ENCODE results near the gene DOCK1.
"Not testable (repeated sequence)": the region's sequence is repeated elsewhere in the genome, so short reads cannot be mapped to it uniquely, and the experiment has no call there.

Gene DOCK1

GRCh38 chr10:126904818-126905701 lies at the start of gene DOCK1:
Gene DOCK1, plus strand, starts transcription at chr10:126905428. Its CDS starts 90 bp downstream, at chr10:126905518.
- DNase-seq = peak; percentile 61

- no peak for DNase-seq
These were observed 47.9 kb upstream of the DOCK1 start for GRCh38 chr10:126857178-126857806.

GRCh38 chr10:126867567-126868365 lies 37.5 kb upstream of the DOCK1 start:
- DNase-seq = no peak

- DNase-seq = no peak
These were observed 36.9 kb upstream of the DOCK1 start for GRCh38 chr10:126868371-126868770.

GRCh38 chr10:126872135-126872534 lies 33.1 kb upstream of the DOCK1 start:
- no peak for DNase-seq

- no peak for DNase-seq
These were observed 32.5 kb upstream of the DOCK1 start for GRCh38 chr10:126872768-126873167.

GRCh38 chr10:126876456-126876855 lies 28.8 kb upstream of the DOCK1 start:
- no peak for DNase-seq

- no peak for DNase-seq
These were observed 27.8 kb upstream of the DOCK1 start for GRCh38 chr10:126877390-126877789.

GRCh38 chr10:126878594-126878993 lies 26.6 kb upstream of the DOCK1 start:
- DNase-seq = no peak

GRCh38 chr10:126880926-126881325 lies 24.3 kb upstream of the DOCK1 start:
- no peak for DNase-seq

GRCh38 chr10:126882055-126882454 lies 23.2 kb upstream of the DOCK1 start:
- not testable (repeated sequence) for DNase-seq

GRCh38 chr10:126888436-126888835 lies 16.8 kb upstream of the DOCK1 start:
- not testable (repeated sequence) for DNase-seq

- no peak for DNase-seq
These were observed 15.8 kb upstream of the DOCK1 start for GRCh38 chr10:126889421-126889820.

GRCh38 chr10:126890797-126891196 lies 14.4 kb upstream of the DOCK1 start:
- not testable (repeated sequence) for DNase-seq

GRCh38 chr10:126892226-126893175 lies 12.7 kb upstream of the DOCK1 start:
- no peak for DNase-seq

- no peak for DNase-seq
These were observed 12.0 kb upstream of the DOCK1 start for GRCh38 chr10:126893206-126893605.

- DNase-seq = no peak
These were observed 11.4 kb upstream of the DOCK1 start for GRCh38 chr10:126893841-126894240.

- DNase-seq = peak; percentile 19
These were observed 9.9 kb upstream of the DOCK1 start for GRCh38 chr10:126895214-126895781.

- DNase-seq = no peak
These were observed 6.8 kb upstream of the DOCK1 start for GRCh38 chr10:126898460-126898859.

- DNase-seq = not testable (repeated sequence)
These were observed 5.7 kb upstream of the DOCK1 start for GRCh38 chr10:126899529-126899928.

GRCh38 chr10:126902157-126902556 lies 3.1 kb upstream of the DOCK1 start:
- no peak for DNase-seq
